Measurements from ENCODE around the gene ABCC1. TPM values are rescaled to one million over a fixed set of nuclear protein-coding genes. Genes with fewer than 3 reads are reported as not detected.

Gene ABCC1
- polyA plus RNA-seq, 1 donor (not counting 4 experiments of a cell fraction or from before 2014, with no cell fraction given), result 19.4 TPM

- no peaks in the 10 kb centered on the region for H3K4me1 ChIP-seq (ENCODE audit: control insufficient read depth, extremely low read depth, insufficient read depth, low read length)
- H3K4me3 ChIP-seq (ENCODE audit: control insufficient read depth in 2 of 3, extremely low read depth in 1 of 3, insufficient read depth in 2 of 3, low read depth in 1 of 3, low read length in 3 of 3), result no peak overlapping the region
- no peaks in the 10 kb centered on the region for H4K20me1 ChIP-seq (ENCODE audit: control insufficient read depth, extremely low read depth, insufficient read depth, low read length)
- H2AFZ ChIP-seq (ENCODE audit: control insufficient read depth, low read length), result no peak overlapping the region
- no peaks in the 10 kb centered on the region for H3K9me1 ChIP-seq (ENCODE audit: control insufficient read depth, extremely low read depth, insufficient read depth, low read length)
- FAIRE-seq (no peak), DNase-seq (ENCODE audit: low read depth, low spot score) (no peak)
- TF ChIP-seq, protein P1, sequence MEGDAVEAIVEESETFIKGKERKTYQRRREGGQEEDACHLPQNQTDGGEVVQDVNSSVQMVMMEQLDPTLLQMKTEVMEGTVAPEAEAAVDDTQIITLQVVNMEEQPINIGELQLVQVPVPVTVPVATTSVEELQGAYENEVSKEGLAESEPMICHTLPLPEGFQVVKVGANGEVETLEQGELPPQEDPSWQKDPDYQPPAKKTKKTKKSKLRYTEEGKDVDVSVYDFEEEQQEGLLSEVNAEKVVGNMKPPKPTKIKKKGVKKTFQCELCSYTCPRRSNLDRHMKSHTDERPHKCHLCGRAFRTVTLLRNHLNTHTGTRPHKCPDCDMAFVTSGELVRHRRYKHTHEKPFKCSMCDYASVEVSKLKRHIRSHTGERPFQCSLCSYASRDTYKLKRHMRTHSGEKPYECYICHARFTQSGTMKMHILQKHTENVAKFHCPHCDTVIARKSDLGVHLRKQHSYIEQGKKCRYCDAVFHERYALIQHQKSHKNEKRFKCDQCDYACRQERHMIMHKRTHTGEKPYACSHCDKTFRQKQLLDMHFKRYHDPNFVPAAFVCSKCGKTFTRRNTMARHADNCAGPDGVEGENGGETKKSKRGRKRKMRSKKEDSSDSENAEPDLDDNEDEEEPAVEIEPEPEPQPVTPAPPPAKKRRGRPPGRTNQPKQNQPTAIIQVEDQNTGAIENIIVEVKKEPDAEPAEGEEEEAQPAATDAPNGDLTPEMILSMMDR (optimal IDR thresholded peaks at IDR 0.05 in 1 of 3, IDR thresholded peaks at IDR 0.05 in 1 of 3, conservative IDR thresholded peaks at IDR 0.05 in 1 of 3; ENCODE audit: extremely low read depth in 1 of 3, insufficient read depth in 2 of 3, low read length in 3 of 3), result no peak
- no peak for TF ChIP-seq EZH2 (IDR thresholded peaks at IDR 0.05; ENCODE audit: low read length)
- H3K4me2 ChIP-seq (ENCODE audit: control insufficient read depth, extremely low read depth, insufficient read depth, low read depth, low read length), result no peak overlapping the region
- no peak overlapping the region for H3K9ac ChIP-seq (ENCODE audit: control insufficient read depth, extremely low read depth, insufficient read depth, low read length)
- no peaks in the 10 kb centered on the region for H3K27me3 ChIP-seq (ENCODE audit: control insufficient read depth, extremely low read depth, insufficient read depth, low read length)
- no peak overlapping the region for H3K27ac ChIP-seq (ENCODE audit: control insufficient read depth, insufficient read depth, low read length)
- dilution Hi-C loops (cut with MboI; ENCODE audit: extremely low pct_ligation_motif_present, low sequenced_read_pairs), result no loop called here
- H3K36me3 ChIP-seq (ENCODE audit: control insufficient read depth in 2 of 2, extremely low read depth in 1 of 2, insufficient read depth in 2 of 2, low read length in 2 of 2), result peaks cover 21 to 25% of the 10 kb centered on the region in 2 experiments
- H3K9me3 ChIP-seq (ENCODE audit: control insufficient read depth, low read depth, low read length), result no peaks in the 10 kb centered on the region
- no peaks in the 10 kb centered on the region for H3K79me2 ChIP-seq (ENCODE audit: control insufficient read depth, insufficient read depth, low read length)
Measured at GRCh38 chr16:16096858-16097213, 147.4 kb downstream of the ABCC1 start.

GRCh38 chr16:16099320-16099719, 149.9 kb downstream of the ABCC1 start:
- no peak for FAIRE-seq

More at GRCh38 chr16:16099320-16099719, 149.9 kb downstream of the ABCC1 start:
- dilution Hi-C loops (cut with MboI; ENCODE audit: extremely low pct_ligation_motif_present, low sequenced_read_pairs), result no loop called here
- Histone ChIP-seq H3K79me2 (ENCODE audit: control insufficient read depth, insufficient read depth, low read length) (no peaks in the 10 kb centered on the region), H2AFZ (ENCODE audit: control insufficient read depth, low read length) (no peak overlapping the region), H3K9me1 (ENCODE audit: control insufficient read depth, extremely low read depth, insufficient read depth, low read length) (no peaks in the 10 kb centered on the region), H3K36me3 (ENCODE audit: control insufficient read depth in 2 of 2, extremely low read depth in 1 of 2, insufficient read depth in 2 of 2, low read length in 2 of 2) (peaks cover 19 to 28% of the 10 kb centered on the region in 2 experiments), H3K4me3 (ENCODE audit: control insufficient read depth in 2 of 3, extremely low read depth in 1 of 3, insufficient read depth in 2 of 3, low read depth in 1 of 3, low read length in 3 of 3) (no peak overlapping the region), H3K4me1 (ENCODE audit: control insufficient read depth, extremely low read depth, insufficient read depth, low read length) (no peaks in the 10 kb centered on the region), H3K4me2 (ENCODE audit: control insufficient read depth, extremely low read depth, insufficient read depth, low read depth, low read length) (no peak overlapping the region), H4K20me1 (ENCODE audit: control insufficient read depth, extremely low read depth, insufficient read depth, low read length) (no peaks in the 10 kb centered on the region), H3K27me3 (ENCODE audit: control insufficient read depth, extremely low read depth, insufficient read depth, low read length) (no peaks in the 10 kb centered on the region), H3K9ac (ENCODE audit: control insufficient read depth, extremely low read depth, insufficient read depth, low read length) (no peak overlapping the region), H3K9me3 (ENCODE audit: control insufficient read depth, low read depth, low read length) (no peaks in the 10 kb centered on the region), H3K27ac (ENCODE audit: control insufficient read depth, insufficient read depth, low read length) (no peak overlapping the region)
- no peak for DNase-seq (ENCODE audit: low read depth, low spot score)
- TF ChIP-seq, protein P1 (optimal IDR thresholded peaks at IDR 0.05 in 1 of 3, IDR thresholded peaks at IDR 0.05 in 1 of 3, conservative IDR thresholded peaks at IDR 0.05 in 1 of 3; ENCODE audit: extremely low read depth in 1 of 3, insufficient read depth in 2 of 3, low read length in 3 of 3), result no peak
- no peak for TF ChIP-seq EZH2 (IDR thresholded peaks at IDR 0.05; ENCODE audit: low read length)
